Measurements from ENCODE around the gene ZBTB16. TPM values are rescaled to one million over a fixed set of nuclear protein-coding genes. Genes with fewer than 3 reads are reported as not detected.

Gene ZBTB16
- total RNA-seq, 1 donor from 2014 or later = 11.9 TPM

- peaks cover 53% of the 10 kb centered on the region for H3K27me3 Mint-ChIP-seq
- no peak overlapping the region for H3K4me3 Mint-ChIP-seq
- H3K27ac Mint-ChIP-seq = no peak overlapping the region
- peaks cover 9% of the 10 kb centered on the region for H3K4me1 Mint-ChIP-seq (ENCODE audit: unreplicated experiment)
- TF ChIP-seq CTCF (conservative IDR thresholded peaks at IDR 0.05) = no peak
- no peak for DNase-seq (ENCODE audit: extremely low spot score, unreplicated experiment)
- no peaks in the 10 kb centered on the region for H3K36me3 Mint-ChIP-seq
- no peaks in the 10 kb centered on the region for H3K9me3 Mint-ChIP-seq
These were observed 8.0 kb upstream of the ZBTB16 start for GRCh38 chr11:114051558-114051957.

DNA sequence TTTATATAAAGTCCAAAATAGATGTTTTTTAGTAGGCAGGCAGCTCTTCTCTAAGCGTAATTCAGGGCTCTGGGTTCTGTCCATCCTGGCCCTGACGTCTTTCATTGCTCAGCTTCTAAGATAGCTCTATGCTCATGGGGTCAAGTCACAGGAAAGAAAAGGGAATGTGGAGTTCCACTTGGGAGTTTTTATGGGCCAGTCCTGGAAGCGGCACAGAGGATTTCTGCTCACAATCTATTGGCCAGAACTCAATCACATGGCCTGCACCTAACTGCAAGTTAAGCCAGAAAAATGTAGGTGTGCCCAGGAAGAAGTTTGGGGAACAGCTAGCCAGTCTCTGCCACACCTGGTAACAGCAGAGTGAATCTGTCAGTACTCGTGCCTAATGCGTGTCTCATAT, 7.4 kb upstream of the ZBTB16 start:
- Mint-ChIP-seq H3K9me3 (no peaks in the 10 kb centered on the region), H3K4me1 (ENCODE audit: unreplicated experiment) (peaks cover 9% of the 10 kb centered on the region), H3K36me3 (no peaks in the 10 kb centered on the region), H3K4me3 (no peak overlapping the region), H3K27ac (no peak overlapping the region), H3K27me3 (peaks cover 54% of the 10 kb centered on the region)
- TF ChIP-seq CTCF (conservative IDR thresholded peaks at IDR 0.05) = no peak
- no peak for DNase-seq (ENCODE audit: extremely low spot score, unreplicated experiment)

- H3K4me3 Mint-ChIP-seq = no peak overlapping the region
- no peaks in the 10 kb centered on the region for H3K9me3 Mint-ChIP-seq
- no peak overlapping the region for H3K27ac Mint-ChIP-seq
- H3K27me3 Mint-ChIP-seq = peaks cover 58% of the 10 kb centered on the region
- no peaks in the 10 kb centered on the region for H3K36me3 Mint-ChIP-seq
- H3K4me1 Mint-ChIP-seq (ENCODE audit: unreplicated experiment) = peaks cover 16% of the 10 kb centered on the region
- DNase-seq (ENCODE audit: extremely low spot score, unreplicated experiment) = no peak
- no peak for TF ChIP-seq CTCF (conservative IDR thresholded peaks at IDR 0.05)
These were observed 6.1 kb upstream of the ZBTB16 start for GRCh38 chr11:114053406-114053805.

GRCh38 chr11:114054806-114055205, 4.7 kb upstream of the ZBTB16 start:
- no peaks in the 10 kb centered on the region for H3K36me3 Mint-ChIP-seq
- H3K27me3 Mint-ChIP-seq = peaks cover 69% of the 10 kb centered on the region
- TF ChIP-seq CTCF (conservative IDR thresholded peaks at IDR 0.05) = no peak
- no peaks in the 10 kb centered on the region for H3K9me3 Mint-ChIP-seq
- no peak overlapping the region for H3K4me3 Mint-ChIP-seq
- H3K27ac Mint-ChIP-seq = no peak overlapping the region
- H3K4me1 Mint-ChIP-seq (ENCODE audit: unreplicated experiment) = peaks cover 12% of the 10 kb centered on the region
- no peak for DNase-seq (ENCODE audit: extremely low spot score, unreplicated experiment)

- Mint-ChIP-seq H3K9me3 (no peaks in the 10 kb centered on the region), H3K36me3 (no peaks in the 10 kb centered on the region), H3K4me3 (no peak overlapping the region), H3K27me3 (peaks cover 71% of the 10 kb centered on the region), H3K27ac (no peak overlapping the region), H3K4me1 (ENCODE audit: unreplicated experiment) (peaks cover 15% of the 10 kb centered on the region)
- TF ChIP-seq CTCF (conservative IDR thresholded peaks at IDR 0.05) = no peak
- DNase-seq (ENCODE audit: extremely low spot score, unreplicated experiment) = no peak
These were observed 3.1 kb upstream of the ZBTB16 start for GRCh38 chr11:114056409-114056808.

DNA sequence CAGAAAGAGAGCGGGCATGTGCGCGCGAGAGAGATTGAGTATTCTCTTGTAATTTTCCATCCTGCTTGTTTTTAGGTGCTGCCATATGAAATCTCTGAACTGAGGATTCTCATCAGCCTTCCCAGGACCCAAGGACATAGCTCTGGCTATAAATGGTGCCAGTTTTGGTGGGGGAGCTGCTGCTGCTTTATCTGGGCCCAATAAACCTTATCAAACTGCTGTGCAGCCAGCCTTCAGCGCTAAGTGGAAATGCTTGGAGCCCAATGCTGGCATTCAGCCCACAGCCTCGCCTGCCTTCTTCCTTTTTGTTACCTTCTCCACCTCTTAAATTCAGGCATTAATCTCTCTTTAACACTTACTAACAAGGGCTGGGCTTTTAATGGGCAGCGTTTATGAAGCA, 2.4 kb upstream of the ZBTB16 start:
- Mint-ChIP-seq H3K27ac (no peak overlapping the region), H3K36me3 (no peaks in the 10 kb centered on the region), H3K9me3 (no peaks in the 10 kb centered on the region), H3K4me3 (peak overlapping the region; percentile 20), H3K4me1 (ENCODE audit: unreplicated experiment) (peaks cover 17% of the 10 kb centered on the region), H3K27me3 (peaks cover 75% of the 10 kb centered on the region)
- no peak for DNase-seq (ENCODE audit: extremely low spot score, unreplicated experiment)
- no peak for TF ChIP-seq CTCF (conservative IDR thresholded peaks at IDR 0.05)

Data from type B pancreatic cell (in vitro differentiated cells).